Neural progenitor cell (in vitro differentiated cells): ENCODE measurements around the gene ITGAL. TPM values are rescaled to one million over a fixed set of nuclear protein-coding genes. Genes with fewer than 3 reads are reported as not detected.

ENCODE experiments used
- DNase-seq: peaks from one replicate; pipeline ENCODE4 v3.0.0-alpha.2; 2016; ENCODE audit warnings: low spot score
- H2AFZ ChIP-seq: fragments of 200-600 bp; sonication (generic); replicated peaks from 2 replicates; pipeline ENCODE4 v1.6.1; 2016; ENCODE audit warnings: antibody characterized with exemption
- H3F3A ChIP-seq: fragments of 200-600 bp; sonication (generic); 2 replicates; pipeline ENCODE4 v1.6.1; 2016; ENCODE audit warnings: antibody characterized with exemption, low read depth
- H3K27ac ChIP-seq: fragments of 200-600 bp; sonication (generic); 2 replicates; pipeline ENCODE4 v1.5.1; 2016; ENCODE audit warnings: mild to moderate bottlenecking
- H3K27me3 ChIP-seq: fragments of 200-600 bp; sonication (generic); 2 replicates; pipeline ENCODE4 v1.6.1; 2016; ENCODE audit warnings: mild to moderate bottlenecking, moderate library complexity
- H3K36me3 ChIP-seq: fragments of 200-600 bp; sonication (generic); 2 replicates; pipeline ENCODE4 v1.5.1; 2016
- H3K4me1 ChIP-seq: fragments of 200-600 bp; sonication (generic); 2 replicates; pipeline ENCODE4 v1.6.1; 2016; ENCODE audit warnings: mixed run types
- H3K4me2 ChIP-seq: fragments of 200-600 bp; sonication (generic); 2 replicates; pipeline ENCODE4 v1.6.1; 2016
- H3K4me3 ChIP-seq: fragments of 200-600 bp; sonication (generic); 2 replicates; pipeline ENCODE4 v1.5.1; 2016
- H3K79me2 ChIP-seq: fragments of 200-600 bp; sonication (generic); 2 replicates; pipeline ENCODE4 v1.6.1; 2016; ENCODE audit warnings: low read depth
- H3K9ac ChIP-seq: fragments of 200-600 bp; sonication (generic); 2 replicates; pipeline ENCODE4 v1.6.1; 2016
- H3K9me3 ChIP-seq: fragments of 200-600 bp; sonication (generic); 2 replicates; pipeline ENCODE4 v1.5.1; 2016; ENCODE audit warnings: low read depth
- H4K20me1 ChIP-seq: fragments of 200-600 bp; sonication (generic); 2 replicates; pipeline ENCODE4 v1.6.1; 2016; ENCODE audit warnings: low read depth
- H3K27ac Mint-ChIP-seq: 3 replicates; pipeline ENCODE4 v1.8.0; 2021; ENCODE audit warnings: mixed read lengths
- H3K27me3 Mint-ChIP-seq: 2 replicates; pipeline ENCODE4 v1.8.0; 2022; ENCODE audit warnings: low read depth, mild to moderate bottlenecking, inconsistent platforms, moderate library complexity, mixed read lengths; ENCODE audit not compliant: insufficient read depth
- H3K36me3 Mint-ChIP-seq: 3 replicates; pipeline ENCODE4 v1.8.0; 2021; ENCODE audit warnings: mixed read lengths
- H3K4me1 Mint-ChIP-seq: 3 replicates; pipeline ENCODE4 v1.8.0; 2021; ENCODE audit warnings: mixed read lengths
- H3K4me3 Mint-ChIP-seq: 3 replicates; pipeline ENCODE4 v1.8.0; 2021; ENCODE audit warnings: mild to moderate bottlenecking, moderate library complexity, mixed read lengths
- H3K9me3 Mint-ChIP-seq: 3 replicates; pipeline ENCODE4 v1.8.0; 2020; ENCODE audit warnings: mixed read lengths
- CTCF ChIP-seq: fragments of 200-600 bp; sonication (generic); IDR thresholded peaks from 2 replicates; pipeline ENCODE4 v1.5.1; 2017; ENCODE audit warnings: antibody characterized with exemption, mild to moderate bottlenecking
- EZH2 ChIP-seq: fragments of 200-600 bp; sonication (generic); IDR thresholded peaks from 2 replicates; pipeline ENCODE4 v1.6.1; 2017; ENCODE audit warnings: antibody characterized with exemption, mild to moderate bottlenecking, moderate library complexity
- EZH2phosphoT487 ChIP-seq: fragments of 200-600 bp; sonication (generic); IDR thresholded peaks from 2 replicates; pipeline ENCODE4 v1.6.1; 2017; ENCODE audit warnings: antibody characterized with exemption
- total RNA-seq: library from RNA; depleted of rRNA; stranded (reverse); fragments of >200 nt; gene quantifications from 2 replicates; pipeline ENCODE4 v1.2.3, GENCODE V29; 2015; ENCODE audit warnings: low replicate concordance

The ITGAL gene
- total RNA-seq, 1 donor from 2014 or later, result not detected

DNA sequence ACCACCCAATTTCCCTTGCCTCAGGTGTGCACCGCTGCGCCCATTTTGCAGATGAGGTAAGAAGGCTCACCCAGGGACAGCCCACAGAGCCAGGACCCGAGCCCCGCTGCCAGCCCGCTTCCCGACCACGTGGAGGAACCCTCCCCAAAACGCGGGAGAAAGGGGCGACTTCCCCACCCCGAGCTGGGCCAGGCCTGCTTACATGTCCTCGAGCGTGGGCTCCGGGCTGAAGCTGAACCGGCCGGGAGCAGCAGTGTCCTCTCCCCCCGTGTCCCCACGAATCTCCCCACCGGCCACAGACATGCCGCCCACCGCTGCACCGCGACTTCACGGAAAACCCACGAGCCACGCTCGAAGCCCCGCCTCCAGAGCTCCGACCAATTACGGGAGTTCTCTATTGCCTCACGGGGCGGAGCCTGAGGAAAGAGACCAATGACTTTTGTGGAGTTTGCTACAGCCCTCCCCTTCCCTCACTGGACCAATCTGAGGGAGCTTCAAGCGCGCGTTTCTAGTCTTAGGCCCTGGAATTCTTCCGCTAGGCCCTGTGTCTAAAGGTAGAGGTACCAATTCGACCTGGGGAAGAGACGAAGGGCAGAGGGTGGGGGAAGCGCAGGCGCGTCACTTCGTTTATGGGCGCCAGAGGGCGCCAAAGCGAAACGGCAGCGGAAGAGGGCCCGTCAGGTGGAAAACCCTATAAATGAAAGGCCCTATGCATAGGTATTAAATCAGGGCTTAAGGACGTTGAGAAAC, 42.7 kb upstream of the ITGAL start, which contains the start of gene DCTPP1:
Gene DCTPP1 (minus strand): TSS at position 353 of the 750 bp plus-strand sequence. CDS start 50 bp downstream, at position 303.
- no peak within 1 kb of the TSS for H3K4me3 Mint-ChIP-seq
- H2AFZ ChIP-seq, result peak within 1 kb of the TSS; percentile 87
- peaks cover 11% of the 10 kb centered on the region for H3K36me3 Mint-ChIP-seq
- peak; percentile 99 for DNase-seq
- TF ChIP-seq CTCF (peak; percentile 91), EZH2phosphoT487 (no peak), EZH2 (no peak)
- H3K4me2 ChIP-seq, result peak within 1 kb of the TSS; percentile 89
- peaks cover 7% of the 10 kb centered on the region for H3K27me3 Mint-ChIP-seq
- H3K27me3 ChIP-seq, result peaks cover 7% of the 10 kb centered on the region
- peaks cover 12% of the 10 kb centered on the region for H3K4me1 ChIP-seq
- no peaks in the 10 kb centered on the region for H3K9me3 ChIP-seq
- H3K4me1 Mint-ChIP-seq, result peaks cover 5% of the 10 kb centered on the region
- H3K9me3 Mint-ChIP-seq, result no peaks in the 10 kb centered on the region
- H3K9ac ChIP-seq, result peak within 1 kb of the TSS; percentile 30
- H3K79me2 ChIP-seq, result peaks cover 31% of the 10 kb centered on the region
- H3K4me3 ChIP-seq, result peak within 1 kb of the TSS; percentile 62
- H3F3A ChIP-seq, result peaks cover 15% of the 10 kb centered on the region
- H3K27ac ChIP-seq, result no peak within 1 kb of the TSS
- H3K36me3 ChIP-seq, result no peaks in the 10 kb centered on the region
- H4K20me1 ChIP-seq, result no peaks in the 10 kb centered on the region
- peak within 1 kb of the TSS; percentile 84 for H3K27ac Mint-ChIP-seq

GRCh38 chr16:30430428-30430970, 42.0 kb upstream of the ITGAL start:
- Mint-ChIP-seq H3K27me3 (peaks cover 5% of the 10 kb centered on the region), H3K4me3 (no peak overlapping the region), H3K9me3 (no peaks in the 10 kb centered on the region), H3K36me3 (peaks cover 11% of the 10 kb centered on the region), H3K27ac (no peak overlapping the region), H3K4me1 (peaks cover 5% of the 10 kb centered on the region)
- no peak overlapping the region for H3K4me3 ChIP-seq
- no peak overlapping the region for H3K27ac ChIP-seq
- no peak overlapping the region for H3K9ac ChIP-seq
- TF ChIP-seq EZH2phosphoT487 (peak; percentile 36), EZH2 (no peak), CTCF (peak; percentile 10)
- H3K4me2 ChIP-seq, result peak overlapping the region; percentile 49
- peaks cover 12% of the 10 kb centered on the region for H3K4me1 ChIP-seq
- H3K27me3 ChIP-seq, result peaks cover 7% of the 10 kb centered on the region
- no peaks in the 10 kb centered on the region for H3K36me3 ChIP-seq
- H2AFZ ChIP-seq, result peak overlapping the region; percentile 87
- no peak for DNase-seq
- no peaks in the 10 kb centered on the region for H4K20me1 ChIP-seq
- peaks cover 15% of the 10 kb centered on the region for H3F3A ChIP-seq
- no peaks in the 10 kb centered on the region for H3K9me3 ChIP-seq
- peaks cover 31% of the 10 kb centered on the region for H3K79me2 ChIP-seq

DNA sequence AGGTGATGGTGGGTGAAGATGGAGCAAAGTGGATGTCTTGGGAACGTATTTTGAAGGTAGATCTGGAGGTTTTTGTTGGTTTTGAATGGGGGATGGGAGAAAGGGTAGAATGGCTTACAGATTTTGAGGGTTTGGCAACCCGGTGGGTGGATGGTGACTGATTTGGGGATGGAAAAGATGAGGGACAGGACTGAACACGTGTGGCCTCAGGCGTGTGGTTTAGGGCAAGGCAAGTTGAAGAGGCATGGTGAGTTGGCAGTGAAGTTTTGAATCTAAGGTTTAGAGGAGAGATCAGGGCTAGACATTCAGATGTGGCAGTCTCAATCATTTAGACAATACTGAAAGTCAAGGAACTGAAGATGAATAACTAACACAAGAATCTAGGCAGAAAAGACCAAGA, 37.7 kb upstream of the ITGAL start:
- TF ChIP-seq EZH2, result no peak
- no peak for TF ChIP-seq CTCF
- TF ChIP-seq EZH2phosphoT487, result no peak
- H3K4me3 ChIP-seq, result no peak overlapping the region
- peaks cover 7% of the 10 kb centered on the region for H3K27me3 ChIP-seq
- H3K27ac ChIP-seq, result no peak overlapping the region
- Mint-ChIP-seq H3K27me3 (peaks cover 6% of the 10 kb centered on the region), H3K9me3 (no peaks in the 10 kb centered on the region), H3K4me3 (no peak overlapping the region), H3K36me3 (no peaks in the 10 kb centered on the region), H3K27ac (no peak overlapping the region), H3K4me1 (no peaks in the 10 kb centered on the region)
- no peaks in the 10 kb centered on the region for H3K36me3 ChIP-seq
- H3K4me2 ChIP-seq, result no peak overlapping the region
- no peak for DNase-seq
- no peaks in the 10 kb centered on the region for H4K20me1 ChIP-seq
- H3K79me2 ChIP-seq, result no peaks in the 10 kb centered on the region
- peaks cover 10% of the 10 kb centered on the region for H3F3A ChIP-seq
- no peak overlapping the region for H2AFZ ChIP-seq
- no peak overlapping the region for H3K9ac ChIP-seq
- H3K9me3 ChIP-seq, result no peaks in the 10 kb centered on the region
- peaks cover 4% of the 10 kb centered on the region for H3K4me1 ChIP-seq
